NT2/D1 (cell line): ENCODE data around the gene PRX.

ENCODE experiments used
- SUZ12 ChIP-seq: IDR thresholded peaks from 2 replicates; pipeline ENCODE4 v1.6.1; 2011; ENCODE audit not compliant: insufficient read length, insufficient read depth; ENCODE audit errors: extremely low read depth
- YY1 ChIP-seq: IDR thresholded peaks from 2 replicates; pipeline ENCODE4 v1.6.1; 2011; ENCODE audit not compliant: insufficient read length, insufficient read depth
- ZNF274 ChIP-seq: IDR thresholded peaks from 2 replicates; pipeline ENCODE4 v1.6.1; 2011; ENCODE audit warnings: mild to moderate bottlenecking, low read depth, low read length

- TF ChIP-seq ZNF274: no peak
- TF ChIP-seq YY1: no peak
- no peak for TF ChIP-seq SUZ12
These were observed 9.8 kb upstream of the PRX start for GRCh38 chr19:40422748-40423566.
